ENCODE data around the gene RASEF. TPM values are rescaled to one million over a fixed set of nuclear protein-coding genes. Genes with fewer than 3 reads are reported as not detected.
A peak's percentile ranks its signal among the peaks of the same experiment; 100 is the strongest.

The RASEF gene
- total and polyA plus RNA-seq, 2 donors: 3.0 to 3.9 TPM

DNA sequence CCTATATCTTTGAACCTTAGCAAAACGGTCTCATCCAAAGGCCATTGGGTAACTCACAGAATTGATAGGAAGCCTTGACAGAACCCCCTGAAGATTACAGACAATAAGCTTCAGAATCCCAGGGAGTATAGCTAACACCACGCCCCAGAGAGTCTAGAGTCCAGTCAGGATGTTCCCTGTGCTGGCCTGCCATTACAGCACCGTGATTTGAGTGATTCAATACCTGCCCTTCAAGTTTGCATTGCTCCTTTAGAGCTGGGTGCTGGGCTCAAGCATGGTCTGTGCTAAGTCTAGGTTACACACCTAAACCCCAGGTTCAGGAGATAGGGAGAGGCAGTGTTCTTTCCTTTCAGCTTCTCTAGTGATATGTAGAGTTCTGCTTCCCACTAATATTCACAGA, 90.5 kb downstream of the RASEF start:
- H3K4me1 ChIP-seq (ENCODE audit: control insufficient read depth in 2 of 2, insufficient read depth in 2 of 2, low read length in 2 of 2): no peaks in the 10 kb centered on the region
- 94% methylated on average over 3 of the region's 3 CpGs for WGBS

DNA sequence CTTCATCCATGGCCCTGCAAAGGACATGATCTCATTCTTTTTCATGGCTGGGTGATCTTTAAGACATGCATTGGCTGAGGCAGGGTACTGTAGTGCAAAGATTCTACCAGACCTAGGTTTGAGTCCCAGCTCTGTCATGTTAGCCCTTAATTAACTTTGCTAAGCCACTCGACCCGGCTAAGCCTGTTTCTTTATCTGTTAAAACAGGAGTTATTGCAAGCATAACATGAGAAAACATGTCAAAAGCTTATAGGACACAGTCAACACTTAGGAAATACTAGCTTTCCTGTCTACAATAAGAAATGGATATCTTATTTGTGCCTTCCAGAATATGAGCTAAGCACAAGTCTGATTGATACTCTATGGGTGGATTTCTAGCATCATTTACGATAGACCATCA, 92.6 kb downstream of the RASEF start:
- Histone ChIP-seq H3K4me3 (ENCODE audit: low read length in 2 of 2) (no peak overlapping the region), H3K9me3 (ENCODE audit: control insufficient read depth in 2 of 2, insufficient read depth in 1 of 2, low read length in 1 of 2) (no peaks in the 10 kb centered on the region), H3K27me3 (ENCODE audit: control insufficient read depth in 2 of 2, insufficient read depth in 1 of 2, low read length in 1 of 2) (no peaks in the 10 kb centered on the region), H3K36me3 (ENCODE audit: control insufficient read depth in 2 of 2, insufficient read depth in 2 of 2, low read length in 1 of 2) (no peaks in the 10 kb centered on the region), H3K27ac (ENCODE audit: low read depth in 1 of 2, low read length in 1 of 2) (no peak overlapping the region), H3K4me1 (ENCODE audit: control insufficient read depth in 2 of 2, insufficient read depth in 2 of 2, low read length in 2 of 2) (no peaks in the 10 kb centered on the region)
- no peak for DNase-seq (ENCODE audit: low read depth in 6 of 9, low spot score in 9 of 9)
- 97% methylated on average over 3 of the region's 3 CpGs for WGBS

More for the DNA sequence above, 90.5 kb downstream of the RASEF start:
- H3K4me3 ChIP-seq (ENCODE audit: low read length in 2 of 2): no peak overlapping the region
- H3K9me3 ChIP-seq (ENCODE audit: control insufficient read depth in 2 of 2, insufficient read depth in 1 of 2, low read length in 1 of 2): no peaks in the 10 kb centered on the region
- no peaks in the 10 kb centered on the region for H3K27me3 ChIP-seq (ENCODE audit: control insufficient read depth in 2 of 2, insufficient read depth in 1 of 2, low read length in 1 of 2)
- H3K36me3 ChIP-seq (ENCODE audit: control insufficient read depth in 2 of 2, insufficient read depth in 2 of 2, low read length in 1 of 2): no peaks in the 10 kb centered on the region
- DNase-seq (ENCODE audit: low read depth in 6 of 9, low spot score in 9 of 9): no peak
- no peak overlapping the region for H3K27ac ChIP-seq (ENCODE audit: low read depth in 1 of 2, low read length in 1 of 2)

DNA sequence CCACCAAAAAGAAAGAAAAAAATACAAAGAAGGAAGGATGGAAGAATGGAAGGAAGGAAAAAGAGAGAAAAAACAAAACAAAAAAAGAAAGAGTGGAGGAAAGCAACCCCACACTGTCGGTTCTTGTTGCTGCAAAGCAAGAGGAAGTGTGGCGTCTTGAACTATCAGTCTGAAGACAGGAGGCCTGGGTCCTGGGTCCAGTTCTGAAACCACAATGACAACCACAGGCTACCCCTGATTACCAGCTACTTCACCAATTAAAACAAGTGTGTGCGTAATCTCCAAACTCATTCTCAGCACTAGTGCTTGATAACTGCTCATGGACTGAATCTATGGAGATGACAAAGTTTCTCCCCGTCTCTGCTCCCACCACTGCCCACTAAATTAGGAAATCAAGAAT, 93.7 kb downstream of the RASEF start:
- no peaks in the 10 kb centered on the region for H3K9me3 ChIP-seq (ENCODE audit: control insufficient read depth in 2 of 2, insufficient read depth in 1 of 2, low read length in 1 of 2)
- no peaks in the 10 kb centered on the region for H3K27me3 ChIP-seq (ENCODE audit: control insufficient read depth in 2 of 2, insufficient read depth in 1 of 2, low read length in 1 of 2)
- DNase-seq (ENCODE audit: low read depth in 6 of 9, low spot score in 9 of 9): no peak
- no peaks in the 10 kb centered on the region for H3K36me3 ChIP-seq (ENCODE audit: control insufficient read depth in 2 of 2, insufficient read depth in 2 of 2, low read length in 1 of 2)
- no peak overlapping the region for H3K27ac ChIP-seq (ENCODE audit: low read depth in 1 of 2, low read length in 1 of 2)
- no peaks in the 10 kb centered on the region for H3K4me1 ChIP-seq (ENCODE audit: control insufficient read depth in 2 of 2, insufficient read depth in 2 of 2, low read length in 2 of 2)
- WGBS: 61% methylated on average over 4 of the region's 4 CpGs
- no peak overlapping the region for H3K4me3 ChIP-seq (ENCODE audit: low read length in 2 of 2)

DNA sequence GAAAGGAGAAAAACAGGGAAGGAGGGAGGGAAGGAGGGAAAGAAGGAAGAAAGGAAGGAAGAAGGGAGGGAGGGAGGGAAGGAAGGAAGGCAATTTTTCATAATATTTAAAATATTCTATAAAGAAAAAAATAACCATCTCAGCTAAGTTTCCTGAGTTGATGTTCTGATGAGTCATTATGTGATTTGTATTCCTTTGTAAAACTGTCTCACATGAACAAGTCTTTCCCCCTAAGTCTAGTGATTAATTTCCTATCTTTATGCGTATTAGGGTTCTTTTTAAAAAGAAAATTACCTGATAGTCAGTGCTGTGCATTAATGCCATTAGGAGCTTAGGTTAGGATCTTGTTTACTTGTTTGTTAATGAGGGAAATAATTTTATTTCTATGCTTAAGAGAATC, 94.1 kb downstream of the RASEF start:
- Histone ChIP-seq H3K4me3 (ENCODE audit: low read length in 2 of 2) (no peak overlapping the region), H3K9me3 (ENCODE audit: control insufficient read depth in 2 of 2, insufficient read depth in 1 of 2, low read length in 1 of 2) (no peaks in the 10 kb centered on the region), H3K27me3 (ENCODE audit: control insufficient read depth in 2 of 2, insufficient read depth in 1 of 2, low read length in 1 of 2) (no peaks in the 10 kb centered on the region), H3K4me1 (ENCODE audit: control insufficient read depth in 2 of 2, insufficient read depth in 2 of 2, low read length in 2 of 2) (no peaks in the 10 kb centered on the region), H3K27ac (ENCODE audit: low read depth in 1 of 2, low read length in 1 of 2) (no peak overlapping the region), H3K36me3 (ENCODE audit: control insufficient read depth in 2 of 2, insufficient read depth in 2 of 2, low read length in 1 of 2) (no peaks in the 10 kb centered on the region)
- no peak for DNase-seq (ENCODE audit: low read depth in 6 of 9, low spot score in 9 of 9)
- WGBS: 99% methylated on average over 1 of the region's 1 CpG

DNA sequence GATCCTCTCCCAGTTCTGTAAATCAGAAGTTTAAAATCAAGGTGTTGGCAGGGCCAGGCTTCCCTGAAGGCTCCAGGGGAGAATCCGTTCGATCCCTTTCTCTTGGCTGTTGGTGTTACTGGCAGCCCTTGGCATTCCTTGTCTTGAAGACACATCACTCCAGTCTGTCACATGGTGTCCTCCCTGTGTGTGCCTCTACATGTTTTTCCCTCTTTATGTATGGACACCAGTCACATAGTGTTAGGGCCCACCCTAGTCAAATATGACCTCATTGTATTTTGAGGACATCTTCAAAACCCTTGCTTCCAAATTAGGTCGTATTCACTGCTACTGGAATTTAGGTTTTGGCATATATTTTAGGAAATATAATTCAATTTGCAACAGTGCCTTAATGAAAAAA, 94.6 kb downstream of the RASEF start:
- no peaks in the 10 kb centered on the region for H3K36me3 ChIP-seq (ENCODE audit: control insufficient read depth in 2 of 2, insufficient read depth in 2 of 2, low read length in 1 of 2)
- no peak for DNase-seq (ENCODE audit: low read depth in 6 of 9, low spot score in 9 of 9)
- H3K4me3 ChIP-seq (ENCODE audit: low read length in 2 of 2): no peak overlapping the region
- H3K27ac ChIP-seq (ENCODE audit: low read depth in 1 of 2, low read length in 1 of 2): no peak overlapping the region
- H3K27me3 ChIP-seq (ENCODE audit: control insufficient read depth in 2 of 2, insufficient read depth in 1 of 2, low read length in 1 of 2): no peaks in the 10 kb centered on the region
- no peaks in the 10 kb centered on the region for H3K4me1 ChIP-seq (ENCODE audit: control insufficient read depth in 2 of 2, insufficient read depth in 2 of 2, low read length in 2 of 2)
- WGBS: 95% methylated on average over 3 of the region's 3 CpGs
- H3K9me3 ChIP-seq (ENCODE audit: control insufficient read depth in 2 of 2, insufficient read depth in 1 of 2, low read length in 1 of 2): no peaks in the 10 kb centered on the region

DNA sequence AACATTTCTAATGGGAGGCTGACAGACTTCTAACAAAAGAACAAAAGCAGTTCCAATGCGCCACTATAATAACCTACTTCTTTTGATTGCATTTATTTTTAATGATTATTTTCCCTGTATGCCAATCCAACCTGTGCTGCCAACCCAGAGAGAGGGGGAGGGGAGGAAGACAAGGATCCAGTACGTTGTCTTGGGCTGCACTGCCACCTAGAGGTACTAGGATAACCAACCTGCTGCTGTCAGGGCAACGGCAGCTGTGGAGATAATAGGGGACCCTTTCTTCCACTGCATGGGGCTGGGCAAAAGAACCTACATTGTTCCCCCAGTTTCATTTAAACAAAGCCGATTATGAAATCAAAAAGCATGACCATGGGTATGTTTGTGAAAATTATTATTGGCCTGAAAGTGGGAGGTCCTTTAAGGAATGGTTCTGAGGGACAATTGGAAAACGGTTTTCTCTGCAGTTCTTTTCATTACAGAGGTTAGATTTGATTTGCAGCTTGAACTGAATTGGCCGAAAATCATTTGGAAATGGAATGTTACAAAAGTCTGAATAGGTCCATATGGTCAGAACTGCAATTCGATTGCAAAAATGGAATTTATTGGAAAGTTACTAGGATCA, 101.3 kb downstream of the RASEF start:
- 39% methylated on average over 7 of the region's 7 CpGs for WGBS
- peaks cover 0 to 3% of the 10 kb centered on the region in 2 donors for H3K4me1 ChIP-seq (ENCODE audit: control insufficient read depth in 2 of 2, insufficient read depth in 2 of 2, low read length in 2 of 2)
- H3K27me3 ChIP-seq (ENCODE audit: control insufficient read depth in 2 of 2, insufficient read depth in 1 of 2, low read length in 1 of 2): no peaks in the 10 kb centered on the region
- no peaks in the 10 kb centered on the region for H3K36me3 ChIP-seq (ENCODE audit: control insufficient read depth in 2 of 2, insufficient read depth in 2 of 2, low read length in 1 of 2)
- DNase-seq (ENCODE audit: low read depth in 6 of 9, low spot score in 9 of 9): peak; percentile 52 to 90 (median 77)
- no peak overlapping the region for H3K27ac ChIP-seq (ENCODE audit: low read depth in 1 of 2, low read length in 1 of 2)
- no peak overlapping the region for H3K4me3 ChIP-seq (ENCODE audit: low read length in 2 of 2)
- H3K9me3 ChIP-seq (ENCODE audit: control insufficient read depth in 2 of 2, insufficient read depth in 1 of 2, low read length in 1 of 2): no peaks in the 10 kb centered on the region

DNA sequence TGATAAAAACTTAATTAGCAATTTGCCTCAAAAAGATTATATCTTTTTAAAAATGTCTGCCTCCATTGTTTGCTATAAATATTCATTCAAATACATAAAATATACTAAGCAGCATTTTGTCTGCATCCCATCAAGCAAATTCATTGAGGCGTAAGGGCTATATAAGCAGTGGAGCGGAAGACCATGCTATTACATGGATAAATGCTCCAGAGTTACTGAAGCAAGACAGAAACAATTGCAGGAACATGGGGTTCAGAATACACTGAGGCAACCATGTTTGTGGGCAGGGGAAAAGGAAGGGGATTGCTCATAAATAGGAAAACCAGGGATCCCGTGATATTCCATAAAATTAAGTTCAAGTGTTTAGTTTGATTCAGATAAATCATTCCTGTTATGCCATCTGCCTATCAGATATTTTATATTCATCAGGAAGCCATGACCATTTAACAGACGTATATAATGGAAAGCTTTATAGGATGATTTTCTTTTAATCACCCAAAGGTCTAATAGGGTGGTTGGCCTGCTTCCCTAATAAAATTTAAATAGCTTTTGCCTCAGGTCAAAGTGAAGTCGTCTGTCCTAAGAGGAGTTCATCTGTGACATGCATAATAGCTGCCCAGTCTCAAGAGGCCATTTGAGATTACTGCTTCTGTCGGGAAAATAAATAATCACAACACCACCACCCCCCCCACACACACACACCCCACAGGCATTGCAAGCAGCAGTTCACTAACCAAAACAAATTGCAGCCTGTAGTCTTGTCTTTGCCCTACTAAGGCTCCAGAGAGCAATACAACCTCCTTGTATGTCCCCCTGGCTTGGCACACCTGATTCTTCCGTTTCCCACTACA, 105.2 kb downstream of the RASEF start:
- H3K4me3 ChIP-seq (ENCODE audit: low read length in 2 of 2): no peak overlapping the region
- H3K27ac ChIP-seq (ENCODE audit: low read depth in 1 of 2, low read length in 1 of 2): no peak overlapping the region
- WGBS: 97% methylated on average over 7 of the region's 7 CpGs
- no peaks in the 10 kb centered on the region for H3K36me3 ChIP-seq (ENCODE audit: control insufficient read depth in 2 of 2, insufficient read depth in 2 of 2, low read length in 1 of 2)
- no peak for DNase-seq (ENCODE audit: low read depth in 6 of 9, low spot score in 9 of 9)
- H3K9me3 ChIP-seq (ENCODE audit: control insufficient read depth in 2 of 2, insufficient read depth in 1 of 2, low read length in 1 of 2): no peaks in the 10 kb centered on the region
- no peaks in the 10 kb centered on the region for H3K27me3 ChIP-seq (ENCODE audit: control insufficient read depth in 2 of 2, insufficient read depth in 1 of 2, low read length in 1 of 2)
- H3K4me1 ChIP-seq (ENCODE audit: control insufficient read depth in 2 of 2, insufficient read depth in 2 of 2, low read length in 2 of 2): peaks cover 0 to 3% of the 10 kb centered on the region in 2 donors

DNA sequence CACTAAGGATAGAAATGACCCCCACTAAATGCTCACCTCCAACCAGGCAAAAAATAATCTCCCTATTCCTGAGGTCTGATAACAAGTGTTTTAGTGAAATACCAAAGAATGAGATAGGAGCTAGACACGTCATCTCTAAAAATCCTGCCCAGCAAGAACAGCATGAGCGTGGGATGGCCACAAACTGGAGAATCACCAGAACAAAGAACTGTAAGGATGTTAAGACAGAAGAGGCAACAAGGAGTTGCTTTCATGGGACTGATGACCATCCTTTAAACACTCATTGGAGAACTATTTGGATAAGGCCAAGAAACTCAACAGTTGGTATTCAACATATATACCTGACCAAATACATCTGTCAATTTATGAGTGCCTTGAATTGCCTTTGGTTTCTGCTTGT, 113.7 kb downstream of the RASEF start:
- no peaks in the 10 kb centered on the region for H3K27me3 ChIP-seq (ENCODE audit: control insufficient read depth in 2 of 2, insufficient read depth in 1 of 2, low read length in 1 of 2)
- no peaks in the 10 kb centered on the region for H3K9me3 ChIP-seq (ENCODE audit: control insufficient read depth in 2 of 2, insufficient read depth in 1 of 2, low read length in 1 of 2)
- no peaks in the 10 kb centered on the region for H3K4me1 ChIP-seq (ENCODE audit: control insufficient read depth in 2 of 2, insufficient read depth in 2 of 2, low read length in 2 of 2)
- no peak overlapping the region for H3K4me3 ChIP-seq (ENCODE audit: low read length in 2 of 2)
- 98% methylated on average over 2 of the region's 2 CpGs for whole genome bisulfite sequencing
- H3K27ac ChIP-seq (ENCODE audit: low read depth in 1 of 2, low read length in 1 of 2): no peak overlapping the region
- DNase-seq (ENCODE audit: low read depth in 6 of 9, low spot score in 9 of 9): no peak
- no peaks in the 10 kb centered on the region for H3K36me3 ChIP-seq (ENCODE audit: control insufficient read depth in 2 of 2, insufficient read depth in 2 of 2, low read length in 1 of 2)

DNA sequence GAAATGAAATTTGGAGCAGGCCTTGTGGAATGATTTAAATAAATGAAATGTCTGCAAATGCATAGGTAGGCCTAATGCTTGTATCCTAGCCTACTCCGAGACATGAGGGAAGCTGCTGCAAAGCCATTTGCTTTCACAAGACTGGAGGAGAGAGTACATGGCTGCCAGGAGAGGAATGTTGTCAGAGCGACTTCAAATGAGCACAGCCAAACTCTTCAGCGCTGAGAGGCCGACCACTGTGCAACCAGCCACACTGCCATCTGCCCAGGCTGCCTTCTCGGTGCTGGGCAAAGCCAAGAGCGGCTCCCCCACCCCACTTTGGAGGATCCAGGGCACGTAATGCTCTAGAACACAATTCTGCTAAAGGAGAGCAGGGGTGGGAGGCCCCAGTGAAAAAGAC, 122.6 kb downstream of the RASEF start:
- no peaks in the 10 kb centered on the region for H3K4me1 ChIP-seq (ENCODE audit: control insufficient read depth in 2 of 2, insufficient read depth in 2 of 2, low read length in 2 of 2)
- no peaks in the 10 kb centered on the region for H3K27me3 ChIP-seq (ENCODE audit: control insufficient read depth in 2 of 2, insufficient read depth in 1 of 2, low read length in 1 of 2)
- WGBS: 98% methylated on average over 7 of the region's 7 CpGs
- H3K4me3 ChIP-seq (ENCODE audit: low read length in 2 of 2): no peak overlapping the region
- H3K36me3 ChIP-seq (ENCODE audit: control insufficient read depth in 2 of 2, insufficient read depth in 2 of 2, low read length in 1 of 2): no peaks in the 10 kb centered on the region
- no peak for DNase-seq (ENCODE audit: low read depth in 6 of 9, low spot score in 9 of 9)
- H3K9me3 ChIP-seq (ENCODE audit: control insufficient read depth in 2 of 2, insufficient read depth in 1 of 2, low read length in 1 of 2): no peaks in the 10 kb centered on the region
- H3K27ac ChIP-seq (ENCODE audit: low read depth in 1 of 2, low read length in 1 of 2): no peak overlapping the region
